HG03520 (cell line): ENCODE measurements around the gene SPRR2B.
"Not testable (repeated sequence)": the region's sequence is repeated elsewhere in the genome, so short reads cannot be mapped to it uniquely, and the experiment has no call there.

ENCODE experiments used
- ATAC-seq: cut with Tn5 transposase; IDR thresholded peaks from one replicate; pipeline ENCODE4 v1.9.1; 2021; ENCODE audit warnings: mild to moderate bottlenecking, moderate library complexity; ENCODE audit not compliant: unreplicated experiment

The SPRR2B gene

GRCh38 chr1:153071511-153071910 is at the start of gene SPRR2B:
TSS of gene SPRR2B (minus strand) at chr1:153071611. CDS start at chr1:153070839, 772 bp downstream.
- no peak for ATAC-seq

- ATAC-seq: no peak
These were observed 49.5 kb upstream of the SPRR2B start for GRCh38 chr1:153120945-153121344.

- no peak for ATAC-seq
These were observed 48.1 kb upstream of the SPRR2B start for GRCh38 chr1:153119491-153119971.

- not testable (repeated sequence) for ATAC-seq
These were observed 43.9 kb upstream of the SPRR2B start for GRCh38 chr1:153115264-153115663.

GRCh38 chr1:153113416-153113815 is 42.0 kb upstream of the SPRR2B start, which contains the start of gene SPRR2F:
TSS of gene SPRR2F (minus strand) at chr1:153113516. CDS start at chr1:153112733, 783 bp downstream.
- no peak for ATAC-seq

GRCh38 chr1:153112454-153112853 is 41.0 kb upstream of the SPRR2B start:
- not testable (repeated sequence) for ATAC-seq

GRCh38 chr1:153100245-153100644 is 28.8 kb upstream of the SPRR2B start:
- no peak for ATAC-seq

GRCh38 chr1:153099461-153100045 is 28.1 kb upstream of the SPRR2B start:
- no peak for ATAC-seq

- ATAC-seq: no peak
These were observed 24.4 kb upstream of the SPRR2B start for GRCh38 chr1:153095764-153096163.

GRCh38 chr1:153094426-153094825 is 23.0 kb upstream of the SPRR2B start, which contains the start of gene SPRR2E:
TSS of gene SPRR2E (minus strand) at chr1:153094526. CDS start at chr1:153093751, 775 bp downstream.
- ATAC-seq: no peak

GRCh38 chr1:153087652-153088051 is 16.2 kb upstream of the SPRR2B start:
- no peak for ATAC-seq

- no peak for ATAC-seq
These were observed 10.3 kb upstream of the SPRR2B start for GRCh38 chr1:153081736-153082135.

- ATAC-seq: no peak
These were observed 1.7 kb upstream of the SPRR2B start for GRCh38 chr1:153072806-153073726.

- no peak for ATAC-seq
These were observed 1.2 kb downstream of the SPRR2B start for GRCh38 chr1:153070243-153070642.

GRCh38 chr1:153058826-153059784 is 12.3 kb downstream of the SPRR2B start:
- no peak for ATAC-seq

GRCh38 chr1:153058154-153058553 is 13.3 kb downstream of the SPRR2B start:
- ATAC-seq: no peak

- no peak for ATAC-seq
These were observed 14.0 kb downstream of the SPRR2B start, which contains the start of gene SPRR2A for GRCh38 chr1:153057375-153057774. TSS of gene SPRR2A (minus strand) at chr1:153057512. CDS start at chr1:153056735, 777 bp downstream.

- not testable (repeated sequence) for ATAC-seq
These were observed 15.3 kb downstream of the SPRR2B start for GRCh38 chr1:153056111-153056510.

GRCh38 chr1:153049211-153049610 is 22.2 kb downstream of the SPRR2B start:
- ATAC-seq: no peak

- ATAC-seq: no peak
These were observed 30.3 kb downstream of the SPRR2B start, which contains the start of gene SPRR2D for GRCh38 chr1:153040950-153041631. TSS of gene SPRR2D (minus strand) at chr1:153041120. CDS start at chr1:153040346, 774 bp downstream.
